Right renal cortex interstitium (tissue), 3 donors: ENCODE results near the gene RIPPLY3. TPM values are rescaled to one million over a fixed set of nuclear protein-coding genes. Genes with fewer than 3 reads are reported as not detected.
A peak's percentile ranks its signal among the peaks of the same experiment; 100 is the strongest.
"Not testable (repeated sequence)": the region's sequence is repeated elsewhere in the genome, so short reads cannot be mapped to it uniquely, and the experiment has no call there.

ENCODE experiments used
- DNase-seq, 3 donors: peaks; one replicate each; pipeline ENCODE4 v3.0.0-alpha.2; 2013; ENCODE audit warnings: low read depth in 3 of 3, low spot score in 2 of 3
- polyA plus RNA-seq, 3 donors: library from polyadenylated mRNA; unstranded; fragments of 120-200 nt; gene quantifications; one replicate each; pipeline ENCODE4 v1.2.1, GENCODE V29; 2013; ENCODE audit not compliant: insufficient read length in 3 of 3

The RIPPLY3 gene
- polyA plus RNA-seq, 3 donors: 1.6 to 2.3 (median 1.9) TPM

DNA sequence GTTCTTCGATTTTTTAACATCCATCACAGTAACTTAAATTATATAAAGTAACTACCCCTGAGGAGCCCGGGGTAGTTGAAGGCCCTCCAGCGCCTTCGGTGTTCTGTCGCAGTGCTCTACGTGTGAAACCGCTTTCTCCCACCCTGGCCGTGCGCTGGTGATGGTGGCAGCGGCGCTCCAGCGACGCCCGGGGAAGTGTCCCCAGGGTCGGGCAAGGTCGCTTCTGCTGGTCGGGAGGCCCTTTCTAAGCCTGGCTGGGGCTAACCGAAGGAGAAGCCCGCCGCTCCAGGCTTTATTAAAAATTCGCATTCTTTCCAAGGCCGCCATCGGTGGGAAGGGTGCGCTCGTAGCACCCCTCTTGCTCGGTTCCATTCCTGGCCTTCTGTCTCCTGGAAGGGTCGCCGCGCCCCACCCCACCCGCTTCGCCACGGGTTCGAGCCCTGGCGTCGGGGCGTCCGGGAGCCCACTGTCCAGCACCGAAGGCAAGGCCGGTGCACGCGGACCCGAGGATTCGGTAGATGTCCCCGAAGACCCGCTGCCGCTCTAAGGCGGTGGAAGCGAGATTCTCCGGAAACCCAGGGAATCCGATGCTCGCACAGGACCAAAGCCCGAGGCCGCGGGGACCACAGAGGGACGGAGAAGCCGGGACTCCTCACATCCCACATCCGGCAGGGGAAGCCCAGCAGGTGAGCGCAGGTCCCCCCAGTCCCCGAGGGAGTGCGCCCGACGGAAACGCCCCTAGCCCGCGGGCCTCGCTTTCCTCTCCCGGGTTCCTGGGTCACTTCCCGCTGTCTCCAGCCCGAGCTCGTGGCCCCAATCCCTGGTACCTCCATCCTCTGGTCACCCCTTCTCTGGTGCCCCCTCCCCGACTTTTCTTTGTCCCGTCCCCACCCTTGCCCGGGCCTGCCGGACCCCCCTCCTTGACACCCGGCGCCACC, 685 bp upstream of the RIPPLY3 start:
- DNase-seq: no peak

DNA sequence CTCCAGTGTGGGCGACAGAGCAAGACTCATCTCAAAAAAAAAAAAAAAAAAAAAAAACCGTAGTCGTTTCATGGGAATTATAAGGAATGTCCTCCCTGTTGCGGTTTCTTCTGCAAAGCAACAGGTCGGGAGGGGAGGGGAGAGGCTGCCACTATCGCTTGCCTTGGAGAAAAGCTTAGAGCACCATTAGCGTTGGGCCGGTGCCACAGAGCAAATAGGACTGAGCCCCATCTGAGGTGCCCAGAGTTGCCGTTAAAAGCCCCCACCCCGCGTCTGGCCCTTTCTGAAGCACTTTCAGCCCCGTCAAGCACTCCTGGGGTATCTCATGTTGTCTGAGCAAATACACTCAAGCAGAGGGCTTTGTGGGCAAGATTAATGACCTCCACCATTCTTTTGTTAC, 2.2 kb downstream of the RIPPLY3 start:
- DNase-seq: no peak

DNA sequence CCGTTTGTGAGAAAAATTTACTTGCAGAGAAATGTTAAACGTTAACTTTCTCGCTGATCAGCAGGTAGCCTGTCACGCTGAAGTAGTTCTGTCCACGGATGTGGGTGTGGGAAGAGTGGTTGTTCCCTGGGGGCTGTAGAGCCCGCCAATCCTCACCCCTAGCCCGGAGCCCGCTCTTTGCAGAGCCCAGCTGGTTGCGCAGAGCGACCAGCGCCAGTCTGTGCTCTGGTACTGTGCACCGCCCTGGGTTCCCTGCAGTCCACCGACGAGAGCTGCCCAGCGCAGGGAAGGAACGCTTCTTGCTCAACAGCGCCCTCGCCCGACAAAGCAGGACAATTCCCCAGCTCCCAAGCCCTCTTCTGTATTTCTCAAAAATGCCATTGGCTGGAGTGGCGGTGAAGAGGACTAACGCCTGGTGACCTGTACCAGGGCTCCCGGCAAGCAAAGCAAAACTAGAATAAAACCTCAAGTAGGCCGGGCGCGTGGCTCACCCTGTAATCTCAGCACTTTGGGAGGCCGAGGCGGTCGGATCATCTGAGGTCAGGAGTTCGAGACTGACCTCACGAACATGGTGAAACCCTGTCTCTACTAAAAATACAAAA, 3.3 kb downstream of the RIPPLY3 start:
- DNase-seq: peak in 2 of 3 donors; percentile 68 to 75

DNA sequence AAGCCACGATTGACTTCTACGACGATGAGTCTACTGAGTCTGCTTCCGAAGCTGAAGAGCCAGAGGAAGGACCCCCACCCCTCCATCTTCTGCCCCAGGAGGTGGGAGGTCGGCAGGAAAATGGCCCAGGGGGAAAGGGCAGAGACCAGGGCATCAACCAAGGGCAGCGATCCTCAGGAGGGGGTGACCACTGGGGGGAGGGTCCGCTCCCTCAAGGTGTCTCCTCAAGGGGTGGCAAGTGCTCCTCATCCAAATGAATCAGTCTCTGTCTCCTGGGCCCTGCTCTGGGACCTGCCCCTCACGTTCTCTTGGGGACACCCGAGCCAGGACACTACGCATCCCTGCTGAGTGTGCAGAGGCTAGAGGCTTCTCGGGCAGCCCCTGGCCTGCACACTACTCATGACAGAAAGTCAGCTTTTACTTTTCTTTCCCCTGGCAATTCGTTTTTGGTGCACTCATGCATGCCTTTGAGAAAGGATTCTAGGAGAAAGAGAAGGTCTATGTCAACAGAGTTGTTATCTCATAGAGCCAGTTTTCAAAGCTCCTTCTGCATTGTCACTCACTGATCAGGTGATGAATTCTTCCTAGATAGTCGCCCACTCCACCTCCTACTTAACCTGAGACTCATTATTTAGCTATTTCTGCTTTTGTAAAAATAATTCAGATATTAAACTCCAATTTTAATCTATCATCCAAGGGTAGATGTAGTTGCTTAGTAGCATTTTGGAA, 11.6 kb downstream of the RIPPLY3 start:
- DNase-seq: no peak

DNA sequence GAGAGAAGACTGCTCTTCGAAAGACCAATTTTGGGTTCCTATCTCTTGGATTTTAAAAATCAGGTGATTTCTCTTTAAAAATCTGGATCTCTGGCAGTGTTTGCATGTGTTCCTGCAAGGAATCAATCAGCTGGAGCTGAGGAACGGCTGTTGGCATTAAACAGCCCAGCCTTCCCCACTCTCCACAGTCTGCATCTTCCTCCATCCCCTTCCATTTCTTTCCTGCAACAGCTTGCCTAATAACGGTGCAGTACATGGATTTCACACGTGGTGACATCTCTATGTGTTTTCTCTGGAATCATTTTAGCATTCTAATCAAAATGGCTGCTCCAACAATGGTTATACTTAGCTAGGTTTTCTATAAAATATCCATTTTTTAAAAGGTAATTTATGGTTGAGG, 20.0 kb downstream of the RIPPLY3 start:
- DNase-seq: no peak

DNA sequence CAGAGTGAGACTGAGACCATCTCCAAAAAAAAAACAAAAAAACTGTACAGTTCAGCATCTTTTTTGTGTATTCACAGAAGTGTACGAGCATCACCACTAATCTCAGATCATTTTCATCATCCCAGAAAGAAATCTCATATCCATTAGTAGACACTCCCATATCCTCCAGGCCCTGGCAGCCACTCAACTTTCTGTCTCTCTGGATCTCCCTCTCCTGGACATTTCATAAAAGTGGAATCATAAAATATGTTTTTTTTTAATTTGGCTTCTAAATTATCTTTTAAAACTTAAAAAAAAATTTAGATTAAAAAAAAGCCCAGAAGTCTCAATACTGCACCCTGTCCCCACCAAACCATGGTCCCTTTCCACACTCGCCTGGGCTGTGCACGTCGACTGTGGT, 22.1 kb downstream of the RIPPLY3 start:
- DNase-seq: no peak

DNA sequence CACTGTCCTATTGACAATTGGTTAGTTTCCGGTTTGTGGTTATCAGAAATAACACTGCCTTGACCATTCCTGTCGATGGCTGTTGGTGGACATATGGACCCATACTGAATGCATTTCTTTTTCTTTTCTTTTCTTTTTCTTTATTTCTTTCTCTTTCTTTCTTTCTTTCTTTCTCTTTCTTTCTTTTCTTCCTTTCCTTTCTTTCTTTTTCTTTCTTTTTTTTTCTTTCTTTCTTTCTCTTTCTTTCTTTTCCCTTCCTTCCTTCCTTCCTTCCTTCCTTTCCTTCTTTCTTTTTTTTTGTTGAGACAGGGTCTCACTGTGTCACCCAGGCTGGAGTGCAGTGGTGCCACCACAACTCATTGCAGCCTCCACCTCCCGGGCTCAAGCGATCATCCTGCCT, 24.4 kb downstream of the RIPPLY3 start:
- no peak for DNase-seq

DNA sequence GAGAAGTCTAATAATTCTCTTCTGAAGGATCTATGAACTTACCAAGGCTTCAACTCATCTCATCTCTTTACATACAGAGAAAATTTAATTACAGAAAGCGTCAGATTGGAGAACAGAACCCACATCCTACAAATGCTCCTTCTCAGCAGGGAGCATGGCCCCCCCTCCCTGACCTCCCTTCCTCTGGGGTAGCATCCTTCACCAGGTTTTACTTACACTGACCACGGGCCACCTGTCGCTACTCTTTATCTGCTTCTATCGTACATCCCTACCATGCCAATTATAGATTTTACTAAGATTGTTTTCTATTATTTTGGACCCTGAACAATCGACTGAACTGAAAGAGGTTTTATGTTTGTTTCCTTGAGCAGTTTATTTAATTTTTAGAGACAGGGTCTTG, 25.8 kb downstream of the RIPPLY3 start:
- DNase-seq: no peak

DNA sequence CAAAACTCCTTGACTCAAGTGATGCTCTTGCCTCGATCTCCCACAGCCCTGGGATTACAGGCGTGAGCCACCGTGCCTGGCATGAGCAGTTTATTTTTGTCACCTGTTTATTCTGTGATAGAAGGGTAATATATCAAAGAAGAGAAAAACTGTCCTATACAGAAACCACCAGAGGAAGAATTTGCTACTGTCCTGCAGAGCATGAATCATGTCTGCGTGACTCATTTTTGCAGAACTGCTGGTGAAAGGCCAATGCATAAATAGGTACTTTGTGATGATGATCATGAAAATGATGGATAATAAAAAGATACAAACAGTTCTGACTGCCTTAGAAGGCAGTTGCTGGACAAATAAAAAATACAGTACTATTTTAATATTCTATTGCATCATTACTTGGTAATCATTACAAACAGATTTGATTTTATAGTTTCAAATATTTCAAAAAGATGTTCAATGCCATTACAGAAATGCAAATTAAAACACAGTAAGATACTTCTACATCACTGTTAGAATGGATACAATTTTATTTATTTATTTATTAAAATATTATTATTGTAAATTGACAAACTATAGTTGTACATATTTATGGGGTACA, 26.5 kb downstream of the RIPPLY3 start:
- DNase-seq: no peak

DNA sequence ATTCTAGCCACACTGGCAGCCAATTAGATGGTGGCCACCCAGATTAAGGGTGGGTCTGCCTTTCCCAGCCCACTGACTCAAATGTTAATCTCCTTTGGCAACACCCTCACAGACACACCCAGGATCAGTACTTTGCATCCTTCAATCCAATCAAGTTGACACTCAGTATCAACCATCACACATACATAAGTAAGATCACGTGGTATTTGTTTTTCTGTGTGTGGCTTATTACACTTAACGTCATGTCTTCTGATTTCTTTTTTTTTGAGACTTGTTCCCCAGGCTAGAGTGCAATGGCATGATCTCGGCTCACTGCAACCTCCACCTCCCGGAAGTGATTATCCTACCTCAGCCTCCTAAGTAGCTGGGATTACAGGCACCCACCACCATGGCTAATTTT, 27.9 kb downstream of the RIPPLY3 start:
- not testable (repeated sequence) for DNase-seq

DNA sequence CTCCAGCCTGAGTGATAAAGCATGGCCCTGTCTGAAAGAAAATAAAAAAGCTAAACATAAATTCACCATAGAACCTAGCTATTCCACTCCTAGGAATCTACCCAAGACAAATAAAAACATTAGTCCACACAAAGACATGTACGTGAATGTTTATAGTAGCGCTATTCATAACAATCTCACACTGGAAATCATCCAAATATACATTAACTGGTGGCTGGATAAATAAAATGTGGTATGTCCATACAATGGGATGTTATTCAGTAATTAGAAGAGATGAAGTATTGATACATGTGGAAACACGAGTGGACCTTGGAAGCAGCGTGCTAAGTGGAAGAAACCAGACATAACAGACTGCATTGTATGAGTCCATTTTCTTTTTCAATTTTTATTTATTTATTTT, 29.7 kb downstream of the RIPPLY3 start:
- no peak for DNase-seq

DNA sequence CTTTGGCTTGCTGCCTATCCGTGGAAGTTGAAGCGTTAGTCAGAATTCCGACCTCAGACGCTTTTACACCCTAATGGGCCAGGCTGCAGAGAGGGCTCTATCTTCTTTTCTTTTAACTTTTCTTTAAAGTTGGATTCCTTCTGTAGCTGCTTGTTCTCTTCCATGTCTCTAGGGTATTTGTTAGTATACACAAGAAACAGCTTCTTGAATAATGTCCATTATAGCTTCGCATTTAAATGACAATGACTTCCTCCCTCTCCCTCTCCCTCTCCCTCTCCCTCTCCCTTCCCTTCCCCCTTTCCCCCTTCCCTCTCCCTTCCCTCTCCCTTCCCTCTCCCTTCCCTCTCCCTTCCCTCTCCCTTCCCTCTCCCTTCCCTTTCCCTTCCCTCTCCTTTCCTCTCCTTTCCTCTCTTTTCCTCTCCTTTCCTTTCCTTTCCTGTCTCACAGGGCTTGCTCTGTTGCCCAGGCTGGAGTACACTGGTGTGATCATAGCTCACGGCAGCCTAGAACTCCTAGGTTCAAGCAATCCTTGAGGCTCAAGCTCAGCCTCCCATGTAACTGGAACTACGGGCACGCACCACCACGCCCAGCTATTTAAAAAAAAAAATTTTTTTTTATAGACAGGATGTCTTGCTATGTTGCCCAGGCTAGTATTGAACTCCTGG, 33.0 kb downstream of the RIPPLY3 start:
- no peak for DNase-seq

DNA sequence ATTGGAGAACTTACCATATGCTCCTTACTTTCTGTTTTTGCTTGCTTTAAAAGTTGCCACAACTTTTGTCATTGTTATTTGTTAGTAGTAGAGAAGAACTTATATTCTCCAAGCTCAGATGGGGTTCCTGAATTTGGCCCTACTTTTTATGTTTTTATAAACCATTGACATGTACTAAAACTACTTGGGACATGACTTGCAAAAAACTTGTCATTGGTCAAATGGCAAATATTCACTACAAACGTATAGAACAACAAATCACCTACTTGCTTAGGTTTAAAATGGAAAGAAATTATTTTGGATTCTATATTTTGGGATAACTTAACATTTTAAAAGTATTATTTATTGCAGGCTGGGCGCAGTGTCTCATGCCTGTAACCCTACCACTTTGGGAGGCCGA, 33.7 kb downstream of the RIPPLY3 start:
- DNase-seq: no peak

DNA sequence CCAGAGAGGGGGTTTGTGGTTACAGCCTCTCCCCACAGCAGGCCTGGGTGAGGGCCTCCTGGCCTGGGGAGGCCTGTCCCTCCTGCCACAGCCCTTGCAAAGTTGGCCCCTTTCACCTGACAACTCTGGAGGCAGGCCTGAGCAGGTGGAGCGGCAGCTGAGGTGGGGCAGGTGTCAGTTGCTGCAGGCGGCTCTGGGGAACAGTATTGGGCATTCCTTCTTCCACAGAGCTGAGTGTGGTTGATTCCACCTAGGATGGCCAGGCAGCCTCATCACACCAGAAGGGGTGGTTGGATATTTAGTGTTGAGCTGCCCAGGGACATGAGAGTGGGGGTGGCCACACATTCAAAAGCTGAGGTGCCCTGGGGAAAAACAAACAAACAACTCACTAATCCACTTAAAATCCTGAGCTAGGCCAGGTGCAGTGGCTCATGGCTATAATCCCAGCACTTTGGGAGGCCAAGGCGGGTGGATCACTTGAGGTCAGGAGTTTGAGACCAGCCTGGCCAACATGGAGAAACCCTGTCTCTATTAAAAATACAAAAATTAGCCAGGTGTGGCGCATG, 35.3 kb downstream of the RIPPLY3 start:
- no peak for DNase-seq

DNA sequence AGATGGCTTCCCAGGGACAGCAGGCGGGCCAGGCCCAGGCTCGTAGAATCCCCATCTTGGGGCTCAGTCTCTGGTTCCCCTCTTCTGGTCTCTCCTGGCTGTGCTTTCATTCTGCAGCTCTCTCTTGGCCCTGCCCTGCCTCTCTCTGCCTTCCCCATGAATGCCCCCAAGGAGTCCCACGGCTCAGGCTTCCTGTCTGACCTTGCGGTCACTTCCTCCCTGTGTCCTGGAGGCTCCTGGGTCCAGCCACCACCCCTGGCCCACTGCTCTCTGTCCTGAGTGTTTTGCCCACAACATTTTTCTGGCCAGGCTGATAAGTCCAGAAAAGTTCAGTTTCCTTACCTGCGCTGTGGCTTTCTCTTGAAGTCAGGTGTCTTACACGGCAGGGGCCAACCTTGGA, 37.3 kb downstream of the RIPPLY3 start:
- DNase-seq: no peak

DNA sequence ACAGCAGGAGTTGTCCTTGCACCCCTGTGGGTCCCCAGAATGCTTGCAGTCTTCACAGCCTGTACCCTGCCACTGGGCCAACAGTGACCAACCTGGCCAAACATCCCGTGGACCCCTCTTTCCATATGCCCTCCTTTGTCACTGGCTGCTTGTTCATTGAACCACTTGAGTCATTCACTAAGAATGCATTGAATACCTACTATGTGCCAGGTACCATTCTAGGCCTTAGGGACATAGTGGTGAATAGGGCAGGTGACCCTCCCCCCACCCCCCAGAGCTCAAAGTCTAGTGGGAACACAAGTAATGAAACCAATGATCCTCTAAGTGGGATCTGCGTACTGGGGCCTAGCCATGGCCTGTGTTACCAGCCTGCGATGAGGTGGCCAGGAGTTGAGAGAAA, 38.1 kb downstream of the RIPPLY3 start:
- no peak for DNase-seq

DNA sequence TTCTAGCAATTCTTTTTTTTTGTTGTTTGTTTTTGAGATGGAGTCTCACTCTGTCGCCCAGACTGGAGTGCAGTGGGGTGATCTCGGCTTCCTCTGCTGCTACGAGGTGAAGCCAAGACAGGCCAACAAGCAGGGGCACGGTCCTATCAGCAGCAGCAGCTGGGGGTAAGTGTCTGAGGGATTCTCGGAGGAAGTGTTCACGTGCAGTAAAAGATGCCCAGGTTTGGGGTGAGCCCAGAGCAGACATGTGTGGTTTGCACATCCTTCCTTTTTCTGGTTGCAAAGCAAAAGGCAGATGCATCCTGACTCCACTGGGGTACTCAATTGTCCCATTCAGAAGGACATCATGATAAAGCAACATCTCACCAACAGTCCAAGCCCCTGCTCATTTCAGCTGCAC, 38.6 kb downstream of the RIPPLY3 start:
- DNase-seq: no peak

DNA sequence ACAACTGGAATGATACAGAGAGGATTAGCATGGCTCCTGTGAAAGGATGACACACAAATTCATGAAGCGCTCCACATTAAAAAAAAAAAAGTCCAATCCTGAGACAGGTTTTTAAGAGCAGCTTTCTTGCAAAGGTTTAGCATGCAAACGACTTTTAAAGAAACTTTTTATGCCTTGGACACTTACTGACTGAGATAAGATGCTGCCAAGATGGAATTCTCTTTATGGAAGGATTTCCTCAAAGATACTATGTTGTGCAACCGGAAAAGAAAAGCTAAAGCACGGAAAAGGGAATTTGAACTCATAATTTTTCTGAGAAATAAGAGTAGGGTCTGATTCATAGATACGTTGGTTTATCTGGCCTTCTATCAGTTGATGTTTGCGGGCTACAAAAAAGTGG, 39.1 kb downstream of the RIPPLY3 start:
- DNase-seq: no peak

DNA sequence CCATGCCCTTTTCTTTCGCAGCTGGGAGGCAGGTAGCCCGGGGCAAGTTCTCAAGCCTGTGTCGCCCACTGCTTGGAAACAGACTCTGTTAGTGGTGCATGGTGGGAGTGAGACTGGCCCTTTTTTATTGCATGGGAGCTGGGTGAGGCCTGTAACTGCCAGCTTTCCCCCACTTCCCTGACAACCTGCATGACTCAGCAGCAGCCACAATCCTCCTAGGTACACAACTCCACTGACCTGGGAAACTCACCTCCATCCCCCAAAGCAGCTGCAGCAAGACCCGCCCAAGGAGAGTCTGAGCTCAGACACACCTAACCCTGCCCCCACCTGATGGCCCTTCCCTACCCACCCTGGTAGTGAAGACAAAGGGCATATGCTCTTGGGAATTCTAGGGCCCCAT, 40.6 kb downstream of the RIPPLY3 start:
- DNase-seq: no peak

DNA sequence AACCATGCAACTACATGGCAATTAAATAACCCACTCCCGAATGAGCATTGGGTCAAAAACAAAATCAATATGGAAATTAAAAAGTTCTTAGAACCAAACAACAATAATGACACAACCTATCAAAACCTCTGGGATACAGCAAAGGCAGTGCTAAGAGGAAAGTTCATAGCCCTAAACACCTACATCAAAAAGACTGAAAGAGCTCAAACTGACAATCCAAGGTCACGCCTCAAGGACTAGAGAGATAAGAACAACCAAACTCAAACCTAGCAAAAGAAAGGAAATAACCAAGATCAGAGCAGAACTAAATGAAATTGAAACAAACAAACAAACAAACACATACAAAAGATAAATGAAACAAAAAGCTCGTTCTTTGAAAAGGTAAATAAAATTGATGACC, 43.2 kb downstream of the RIPPLY3 start:
- not testable (repeated sequence) for DNase-seq
